WTC11 (cell line): ENCODE results near the gene TNPO3. TPM values are rescaled to one million over a fixed set of nuclear protein-coding genes. Genes with fewer than 3 reads are reported as not detected.

Source experiments
- ATAC-seq: fragments of 200-7000 bp; cut with Tn5 transposase; 2 replicates; pipeline ENCODE4 v1.10.0; 2021; ENCODE audit warnings: mild to moderate bottlenecking, moderate library complexity
- CTCF ChIA-PET: fragments of 300-600 bp; sonication (Branson Sonifier 250); formaldehyde crosslinking; loops from one replicate; lab custom pipeline; 2021; ENCODE audit warnings: antibody characterized with exemption; lab: Charles Lee
- POLR2A ChIA-PET: fragments of 350-600 bp; sonication (Branson Sonifier 250); formaldehyde crosslinking; loops from one replicate; lab custom pipeline; 2021; ENCODE audit warnings: antibody characterized with exemption; lab: Charles Lee
- DNase-seq: peaks from one replicate; pipeline ENCODE4 v3.0.0; 2021; ENCODE audit warnings: low spot score
- H3K27ac Mint-ChIP-seq: 2 replicates; pipeline ENCODE4 v1.8.0; 2021; ENCODE audit warnings: mixed read lengths
- H3K27me3 Mint-ChIP-seq: 2 replicates; pipeline ENCODE4 v1.8.0; 2021; ENCODE audit warnings: low read depth, mild to moderate bottlenecking, moderate library complexity, mixed read lengths
- H3K36me3 Mint-ChIP-seq: 2 replicates; pipeline ENCODE4 v1.8.0; 2021; ENCODE audit warnings: mixed read lengths
- H3K4me1 Mint-ChIP-seq: 2 replicates; pipeline ENCODE4 v1.8.0; 2022; ENCODE audit warnings: mixed read lengths
- H3K4me3 Mint-ChIP-seq: 2 replicates; pipeline ENCODE4 v1.8.0; 2021; ENCODE audit warnings: mild to moderate bottlenecking, moderate library complexity, mixed read lengths
- H3K9me3 Mint-ChIP-seq: 2 replicates; pipeline ENCODE4 v1.8.0; 2021; ENCODE audit warnings: mixed read lengths
- AFF4 ChIP-seq: sonication (generic); formaldehyde crosslinking; IDR thresholded peaks from 2 replicates; pipeline ENCODE4 v1.8.1; 2023; ENCODE audit warnings: mild to moderate bottlenecking, missing genetic modification reagents, borderline replicate concordance
- ATF2 ChIP-seq: sonication (generic); formaldehyde crosslinking; IDR thresholded peaks from 2 replicates; pipeline ENCODE4 v1.8.1; 2022; ENCODE audit warnings: low read depth, missing genetic modification reagents, borderline replicate concordance
- CREB1 ChIP-seq: sonication (generic); formaldehyde crosslinking; IDR thresholded peaks from 2 replicates; pipeline ENCODE4 v1.8.0; 2023; ENCODE audit warnings: mild to moderate bottlenecking, missing genetic modification reagents
- CREM ChIP-seq: sonication (generic); formaldehyde crosslinking; IDR thresholded peaks from 2 replicates; pipeline ENCODE4 v1.8.1; 2022; ENCODE audit warnings: mild to moderate bottlenecking, missing genetic modification reagents, moderate library complexity
- E2F5 ChIP-seq: sonication (generic); formaldehyde crosslinking; IDR thresholded peaks from 2 replicates; pipeline ENCODE4 v1.8.1; 2022; ENCODE audit warnings: mild to moderate bottlenecking, moderate library complexity, missing genetic modification reagents
- FOXJ3 ChIP-seq: sonication (generic); formaldehyde crosslinking; IDR thresholded peaks from 2 replicates; pipeline ENCODE4 v1.9.0; 2021; ENCODE audit warnings: missing genetic modification reagents, mild to moderate bottlenecking, borderline replicate concordance
- FOXP1 ChIP-seq: sonication (generic); formaldehyde crosslinking; IDR thresholded peaks from 2 replicates; pipeline ENCODE4 v1.8.0; 2022; ENCODE audit warnings: missing genetic modification reagents, mild to moderate bottlenecking, moderate library complexity, borderline replicate concordance
- FOXP4 ChIP-seq: sonication (generic); formaldehyde crosslinking; IDR thresholded peaks from 2 replicates; pipeline ENCODE4 v1.8.0; 2022; ENCODE audit warnings: mild to moderate bottlenecking, missing genetic modification reagents
- JAZF1 ChIP-seq: fragments of 250-450 bp; sonication (Bioruptor Pico); IDR thresholded peaks from 2 replicates; pipeline ENCODE4 v1.9.0; 2021; ENCODE audit warnings: moderate library complexity, mild to moderate bottlenecking, inconsistent platforms
- MXD4 ChIP-seq: fragments of 250-450 bp; sonication (Bioruptor Pico); IDR thresholded peaks from 2 replicates; pipeline ENCODE4 v1.8.0; 2021; ENCODE audit warnings: mild to moderate bottlenecking, moderate library complexity, borderline replicate concordance
- NR3C1 ChIP-seq: sonication (generic); formaldehyde crosslinking; conservative IDR thresholded peaks from 2 replicates; pipeline ENCODE4 v1.8.1; 2023; ENCODE audit warnings: low read depth, mild to moderate bottlenecking, missing genetic modification reagents
- PRRX2 ChIP-seq: fragments of 250-450 bp; sonication (Bioruptor Pico); IDR thresholded peaks from 2 replicates; pipeline ENCODE4 v1.8.0; 2021; ENCODE audit warnings: mild to moderate bottlenecking
- RORB ChIP-seq: fragments of 250-450 bp; sonication (Bioruptor Pico); IDR thresholded peaks from 2 replicates; pipeline ENCODE4 v1.9.0; 2021; ENCODE audit warnings: mild to moderate bottlenecking
- TP53 ChIP-seq: sonication (generic); formaldehyde crosslinking; IDR thresholded peaks from 2 replicates; pipeline ENCODE4 v1.8.1; 2023; ENCODE audit warnings: mild to moderate bottlenecking, missing genetic modification reagents
- ZBTB21 ChIP-seq: sonication (generic); formaldehyde crosslinking; IDR thresholded peaks from 2 replicates; pipeline ENCODE4 v1.8.1; 2023; ENCODE audit warnings: mild to moderate bottlenecking, missing genetic modification reagents, borderline replicate concordance
- ZNF263 ChIP-seq: sonication (generic); formaldehyde crosslinking; IDR thresholded peaks from 2 replicates; pipeline ENCODE4 v1.8.1; 2022; ENCODE audit warnings: low read depth, mild to moderate bottlenecking, moderate library complexity, missing genetic modification reagents
- ZNF317 ChIP-seq: sonication (generic); formaldehyde crosslinking; IDR thresholded peaks from 2 replicates; pipeline ENCODE4 v1.8.1; 2023; ENCODE audit warnings: low read depth, mild to moderate bottlenecking, moderate library complexity, missing genetic modification reagents, borderline replicate concordance
- total RNA-seq: library from RNA; stranded (reverse); gene quantifications from 3 replicates; pipeline ENCODE4 v1.2.3, GENCODE V29; 2021
- TF ChIP-seq, protein P1 (sequence below): sonication (generic); formaldehyde crosslinking; IDR thresholded peaks from 2 replicates; pipeline ENCODE4 v1.8.1; 2023; ENCODE audit warnings: mild to moderate bottlenecking, missing genetic modification reagents
- TF ChIP-seq, protein P2 (sequence below): sonication (generic); formaldehyde crosslinking; conservative IDR thresholded peaks from 2 replicates; pipeline ENCODE4 v1.8.1; 2022; ENCODE audit warnings: mild to moderate bottlenecking, missing genetic modification reagents
- TF ChIP-seq, protein P3 (sequence below): sonication (generic); formaldehyde crosslinking; IDR thresholded peaks from 2 replicates; pipeline ENCODE4 v1.8.0; 2023; ENCODE audit warnings: missing genetic modification reagents
- TF ChIP-seq, protein P4 (sequence below): fragments of 250-450 bp; sonication (Bioruptor Pico); IDR thresholded peaks from 2 replicates; pipeline ENCODE4 v1.8.0; 2021; ENCODE audit warnings: mild to moderate bottlenecking

TNPO3 gene
- total RNA-seq, 1 experiment from 2014 or later = 91.7 TPM

DNA sequence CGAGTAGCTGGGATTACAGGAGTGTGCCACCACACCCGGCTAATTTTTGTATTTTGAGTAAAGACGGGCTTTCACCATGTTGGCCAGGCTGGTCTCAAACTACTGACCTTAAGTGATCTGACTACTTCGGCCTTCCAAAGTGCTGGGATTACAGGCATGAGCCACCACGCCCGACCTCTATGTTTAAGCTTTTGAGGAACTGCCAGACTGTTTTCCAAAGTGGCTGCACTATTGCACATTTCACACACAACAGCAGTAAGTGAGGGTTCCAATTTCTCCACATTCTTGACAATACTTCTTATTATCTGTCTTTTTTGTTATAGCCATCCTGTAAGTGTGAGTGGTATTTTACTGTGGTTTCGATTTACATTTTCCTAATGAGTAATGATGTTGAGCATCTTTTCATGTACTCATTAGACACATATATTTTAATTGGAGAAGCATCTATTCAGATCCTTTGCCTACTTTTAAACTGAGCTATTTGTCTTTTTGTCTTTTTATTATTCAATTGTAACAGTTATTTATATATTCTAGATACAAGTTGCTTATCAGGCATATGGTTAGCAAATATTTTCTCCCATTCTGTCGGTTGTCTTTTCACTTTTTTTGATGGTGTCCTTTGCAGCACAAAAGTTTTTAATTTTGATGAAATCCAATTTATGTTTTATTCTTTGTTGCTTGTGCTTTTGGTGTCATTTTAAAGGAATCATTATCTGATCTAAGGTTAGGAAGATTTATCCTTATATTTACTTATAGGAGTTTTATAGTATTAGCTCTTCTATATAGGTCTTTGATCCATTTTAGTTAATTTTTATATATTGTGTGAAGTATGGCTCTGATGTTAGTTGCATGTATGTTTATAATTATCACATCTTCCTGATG, 130.0 kb downstream of the TNPO3 start:
- no peak overlapping the region for H3K4me3 Mint-ChIP-seq
- DNase-seq (no peak), ATAC-seq (no peak)
- peaks cover 4% of the 10 kb centered on the region for H3K27me3 Mint-ChIP-seq
- POLR2A ChIA-PET = no interaction called here
- H3K9me3 Mint-ChIP-seq = peaks cover 8% of the 10 kb centered on the region
- H3K36me3 Mint-ChIP-seq = no peaks in the 10 kb centered on the region; the same call in 1 of the 2 replicates
- no peak for TF ChIP-seq FOXJ3
- no peak for TF ChIP-seq ATF2 (CRISPR knock-in tag)
- no peak for TF ChIP-seq CREM (CRISPR knock-in tag)
- TF ChIP-seq, protein P1, sequence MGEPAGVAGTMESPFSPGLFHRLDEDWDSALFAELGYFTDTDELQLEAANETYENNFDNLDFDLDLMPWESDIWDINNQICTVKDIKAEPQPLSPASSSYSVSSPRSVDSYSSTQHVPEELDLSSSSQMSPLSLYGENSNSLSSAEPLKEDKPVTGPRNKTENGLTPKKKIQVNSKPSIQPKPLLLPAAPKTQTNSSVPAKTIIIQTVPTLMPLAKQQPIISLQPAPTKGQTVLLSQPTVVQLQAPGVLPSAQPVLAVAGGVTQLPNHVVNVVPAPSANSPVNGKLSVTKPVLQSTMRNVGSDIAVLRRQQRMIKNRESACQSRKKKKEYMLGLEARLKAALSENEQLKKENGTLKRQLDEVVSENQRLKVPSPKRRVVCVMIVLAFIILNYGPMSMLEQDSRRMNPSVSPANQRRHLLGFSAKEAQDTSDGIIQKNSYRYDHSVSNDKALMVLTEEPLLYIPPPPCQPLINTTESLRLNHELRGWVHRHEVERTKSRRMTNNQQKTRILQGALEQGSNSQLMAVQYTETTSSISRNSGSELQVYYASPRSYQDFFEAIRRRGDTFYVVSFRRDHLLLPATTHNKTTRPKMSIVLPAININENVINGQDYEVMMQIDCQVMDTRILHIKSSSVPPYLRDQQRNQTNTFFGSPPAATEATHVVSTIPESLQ = no peak
- TF ChIP-seq FOXP4 (CRISPR knock-in tag) = no peak
- TF ChIP-seq NR3C1 (CRISPR knock-in tag) = no peak
- no peak for TF ChIP-seq JAZF1 (CRISPR knock-in tag)
- H3K27ac Mint-ChIP-seq = no peak overlapping the region
- H3K4me1 Mint-ChIP-seq = peaks cover 12% of the 10 kb centered on the region
- CTCF ChIA-PET = interaction anchor here (0.7 to 2.9 kb wide), 3 partner anchors 18 to 166 kb away, joined by 3 to 16 read pairs (median 3); no protein-coding TSS in a partner anchor

DNA sequence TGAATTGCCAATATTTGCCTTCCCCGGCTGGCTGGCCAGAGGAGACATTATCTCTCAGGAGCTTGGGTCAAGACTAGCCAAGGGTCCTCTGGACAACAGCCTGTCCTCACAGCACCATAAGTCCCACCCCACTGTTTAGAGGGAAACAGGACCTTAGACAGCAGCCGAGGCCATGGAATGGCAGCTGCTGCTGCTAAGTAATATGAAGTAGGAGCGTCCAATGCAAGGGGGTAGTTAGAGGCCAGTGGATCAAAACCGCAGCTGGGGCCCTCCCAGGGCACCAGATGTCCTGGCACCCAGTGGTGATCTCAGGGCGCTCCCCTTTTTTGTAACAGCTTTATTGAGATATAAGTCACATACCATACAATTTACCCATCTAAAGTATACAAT, 131.5 kb downstream of the TNPO3 start:
- POLR2A ChIA-PET = no interaction called here
- no peak overlapping the region for H3K4me3 Mint-ChIP-seq
- no peak for TF ChIP-seq TP53 (CRISPR knock-in tag)
- TF ChIP-seq E2F5 = no peak
- TF ChIP-seq RORB (CRISPR knock-in tag) = no peak
- TF ChIP-seq, protein P2, sequence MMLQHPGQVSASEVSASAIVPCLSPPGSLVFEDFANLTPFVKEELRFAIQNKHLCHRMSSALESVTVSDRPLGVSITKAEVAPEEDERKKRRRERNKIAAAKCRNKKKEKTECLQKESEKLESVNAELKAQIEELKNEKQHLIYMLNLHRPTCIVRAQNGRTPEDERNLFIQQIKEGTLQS (CRISPR knock-in tag) = no peak
- TF ChIP-seq, protein P3, sequence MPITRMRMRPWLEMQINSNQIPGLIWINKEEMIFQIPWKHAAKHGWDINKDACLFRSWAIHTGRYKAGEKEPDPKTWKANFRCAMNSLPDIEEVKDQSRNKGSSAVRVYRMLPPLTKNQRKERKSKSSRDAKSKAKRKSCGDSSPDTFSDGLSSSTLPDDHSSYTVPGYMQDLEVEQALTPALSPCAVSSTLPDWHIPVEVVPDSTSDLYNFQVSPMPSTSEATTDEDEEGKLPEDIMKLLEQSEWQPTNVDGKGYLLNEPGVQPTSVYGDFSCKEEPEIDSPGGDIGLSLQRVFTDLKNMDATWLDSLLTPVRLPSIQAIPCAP (CRISPR knock-in tag) = no peak
- TF ChIP-seq FOXP1 (CRISPR knock-in tag) = no peak
- TF ChIP-seq, protein P4, sequence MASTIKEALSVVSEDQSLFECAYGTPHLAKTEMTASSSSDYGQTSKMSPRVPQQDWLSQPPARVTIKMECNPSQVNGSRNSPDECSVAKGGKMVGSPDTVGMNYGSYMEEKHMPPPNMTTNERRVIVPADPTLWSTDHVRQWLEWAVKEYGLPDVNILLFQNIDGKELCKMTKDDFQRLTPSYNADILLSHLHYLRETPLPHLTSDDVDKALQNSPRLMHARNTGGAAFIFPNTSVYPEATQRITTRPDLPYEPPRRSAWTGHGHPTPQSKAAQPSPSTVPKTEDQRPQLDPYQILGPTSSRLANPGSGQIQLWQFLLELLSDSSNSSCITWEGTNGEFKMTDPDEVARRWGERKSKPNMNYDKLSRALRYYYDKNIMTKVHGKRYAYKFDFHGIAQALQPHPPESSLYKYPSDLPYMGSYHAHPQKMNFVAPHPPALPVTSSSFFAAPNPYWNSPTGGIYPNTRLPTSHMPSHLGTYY (CRISPR knock-in tag) = no peak
- no peak for TF ChIP-seq ZNF317
- no peak for TF ChIP-seq ZNF263 (CRISPR knock-in tag)
- no peak for TF ChIP-seq MXD4
- no peak for TF ChIP-seq PRRX2 (CRISPR knock-in tag)
- no peak for TF ChIP-seq CREB1 (CRISPR knock-in tag)
- TF ChIP-seq AFF4 (CRISPR knock-in tag) = no peak
- no peak for TF ChIP-seq ZBTB21

More for the DNA sequence above, 131.5 kb downstream of the TNPO3 start:
- Mint-ChIP-seq H3K9me3 (peaks cover 8% of the 10 kb centered on the region), H3K27me3 (peaks cover 18% of the 10 kb centered on the region), H3K4me1 (peaks cover 12% of the 10 kb centered on the region), H3K36me3 (no peaks in the 10 kb centered on the region; the same call in 1 of the 2 replicates), H3K27ac (no peak overlapping the region)
- no peak for ATAC-seq
- CTCF ChIA-PET = interaction anchor here (0.8 to 2.9 kb wide), 6 partner anchors 10 to 168 kb away, joined by 3 to 16 read pairs (median 6); partner anchors contain the start of gene KCP
- DNase-seq = no peak
